ENCODE results near the gene MLH1. TPM values are rescaled to one million over a fixed set of nuclear protein-coding genes. Genes with fewer than 3 reads are reported as not detected.
A peak's percentile ranks its signal among the peaks of the same experiment; 100 is the strongest.

The MLH1 gene
- 10 to 100 TPM; 44.5 to 58.4 (median 50.4) TPM for total RNA-seq
- polyA plus RNA-seq, result 10 to 100 TPM; 26.0 to 32.8 TPM
- long read RNA-seq, donor 1, transcript MLH1-201 (19 exons, 2,752 nt), result major isoform, 45 of 72 reads
- long read RNA-seq, donor 1, partial matches to known transcripts, result 16 of 72 reads
- long read RNA-seq, donor 1, other reads (novel, unspliced or antisense), result 10 of 72 reads
- long read RNA-seq, donor 2, transcript MLH1-201 (19 exons, 2,752 nt), result major isoform, 268 of 399 reads
- long read RNA-seq, donor 2, transcript MLH1-206 (19 exons, 2,428 nt), result minor isoform, 6 of 399 reads
- long read RNA-seq, donor 2, partial matches to known transcripts, result 61 of 399 reads
- long read RNA-seq, donor 2, other reads (novel, unspliced or antisense), result 60 of 399 reads
- long read RNA-seq, donor 3, transcript MLH1-201 (19 exons, 2,752 nt), result major isoform, 52 of 80 reads
- long read RNA-seq, donor 3, partial matches to known transcripts, result 21 of 80 reads
- long read RNA-seq, donor 3, other reads (novel, unspliced or antisense), result 7 of 80 reads

DNA sequence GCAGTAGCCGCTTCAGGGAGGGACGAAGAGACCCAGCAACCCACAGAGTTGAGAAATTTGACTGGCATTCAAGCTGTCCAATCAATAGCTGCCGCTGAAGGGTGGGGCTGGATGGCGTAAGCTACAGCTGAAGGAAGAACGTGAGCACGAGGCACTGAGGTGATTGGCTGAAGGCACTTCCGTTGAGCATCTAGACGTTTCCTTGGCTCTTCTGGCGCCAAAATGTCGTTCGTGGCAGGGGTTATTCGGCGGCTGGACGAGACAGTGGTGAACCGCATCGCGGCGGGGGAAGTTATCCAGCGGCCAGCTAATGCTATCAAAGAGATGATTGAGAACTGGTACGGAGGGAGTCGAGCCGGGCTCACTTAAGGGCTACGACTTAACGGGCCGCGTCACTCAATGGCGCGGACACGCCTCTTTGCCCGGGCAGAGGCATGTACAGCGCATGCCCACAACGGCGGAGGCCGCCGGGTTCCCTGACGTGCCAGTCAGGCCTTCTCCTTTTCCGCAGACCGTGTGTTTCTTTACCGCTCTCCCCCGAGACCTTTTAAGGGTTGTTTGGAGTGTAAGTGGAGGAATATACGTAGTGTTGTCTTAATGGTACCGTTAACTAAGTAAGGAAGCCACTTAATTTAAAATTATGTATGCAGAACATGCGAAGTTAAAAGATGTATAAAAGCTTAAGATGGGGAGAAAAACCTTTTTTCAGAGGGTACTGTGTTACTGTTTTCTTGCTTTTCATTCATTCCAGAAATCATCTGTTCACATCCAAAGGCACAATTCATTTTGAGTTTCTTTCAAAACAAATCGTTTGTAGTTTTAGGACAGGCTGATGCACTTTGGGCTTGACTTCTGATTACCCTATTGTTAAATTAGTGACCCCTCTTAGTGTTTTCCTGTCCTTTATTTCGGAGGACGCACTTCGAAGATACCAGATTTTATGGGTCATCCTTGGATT is at the start of gene MLH1:
MLH1 (plus strand) TSS at position 193 of the 958 bp plus-strand sequence; CDS start at position 223, 30 bp downstream.
- DNase-seq (peak; percentile 94 to 97 (median 95)), ATAC-seq (peak; percentile 94 to 97 (median 96))
- WGBS, 4 donors, result 1% methylated on average over 30 to 47 of the region's 47 CpGs
- Histone ChIP-seq H3K27ac (peak within 1 kb of the TSS; percentile 93 to 99 (median 98)), H3K27me3 (no peaks in the 10 kb centered on the region), H3K9me3 (no peaks in the 10 kb centered on the region), H3K36me3 (peaks cover 0 to 52% (median 40%) of the 10 kb centered on the region in 9 donors), H3K4me3 (peak within 1 kb of the TSS; percentile 57 to 83 (median 70)), H3K4me1 (peaks cover 7 to 65% (median 48%) of the 10 kb centered on the region in 12 donors)
- TF ChIP-seq, protein P1, sequence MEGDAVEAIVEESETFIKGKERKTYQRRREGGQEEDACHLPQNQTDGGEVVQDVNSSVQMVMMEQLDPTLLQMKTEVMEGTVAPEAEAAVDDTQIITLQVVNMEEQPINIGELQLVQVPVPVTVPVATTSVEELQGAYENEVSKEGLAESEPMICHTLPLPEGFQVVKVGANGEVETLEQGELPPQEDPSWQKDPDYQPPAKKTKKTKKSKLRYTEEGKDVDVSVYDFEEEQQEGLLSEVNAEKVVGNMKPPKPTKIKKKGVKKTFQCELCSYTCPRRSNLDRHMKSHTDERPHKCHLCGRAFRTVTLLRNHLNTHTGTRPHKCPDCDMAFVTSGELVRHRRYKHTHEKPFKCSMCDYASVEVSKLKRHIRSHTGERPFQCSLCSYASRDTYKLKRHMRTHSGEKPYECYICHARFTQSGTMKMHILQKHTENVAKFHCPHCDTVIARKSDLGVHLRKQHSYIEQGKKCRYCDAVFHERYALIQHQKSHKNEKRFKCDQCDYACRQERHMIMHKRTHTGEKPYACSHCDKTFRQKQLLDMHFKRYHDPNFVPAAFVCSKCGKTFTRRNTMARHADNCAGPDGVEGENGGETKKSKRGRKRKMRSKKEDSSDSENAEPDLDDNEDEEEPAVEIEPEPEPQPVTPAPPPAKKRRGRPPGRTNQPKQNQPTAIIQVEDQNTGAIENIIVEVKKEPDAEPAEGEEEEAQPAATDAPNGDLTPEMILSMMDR (IDR thresholded peaks at IDR 0.05), result no peak
- peak in 1 of 2 donors; percentile 64 for TF ChIP-seq POLR2A (IDR thresholded peaks at IDR 0.05)
- intact Hi-C loops (cut with DNase I), result loop anchor here in 4 of 10 donors (1.0 to 10.0 kb wide), 5 partner anchors 59 to 221 kb away; no protein-coding TSS in a partner anchor

DNA sequence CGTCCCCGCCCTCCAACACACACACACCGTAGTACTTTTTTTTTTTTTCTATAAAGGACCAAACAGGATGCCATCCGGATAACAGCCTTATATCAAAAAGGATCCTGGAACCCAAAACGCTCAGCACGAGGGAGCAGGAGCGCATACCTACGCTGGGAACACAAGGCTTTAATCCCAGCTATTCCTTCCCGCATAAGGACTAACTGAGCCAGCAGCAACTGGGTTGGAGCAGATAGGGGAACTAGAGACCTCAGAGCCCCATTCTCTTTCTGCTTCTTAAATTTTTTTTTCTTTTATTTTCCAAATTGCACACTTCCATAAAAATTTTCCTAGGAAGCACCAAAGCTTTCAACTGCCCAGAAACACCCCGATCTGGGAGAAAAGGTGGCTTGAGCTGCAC is 49.7 kb upstream of the MLH1 start:
- Histone ChIP-seq H3K9me3 (peaks cover 0 to 21% (median 11%) of the 10 kb centered on the region in 12 donors), H3K27ac (peak overlapping the region in 8 of 12 donors; percentile 60 to 87 (median 71)), H3K36me3 (no peaks in the 10 kb centered on the region), H3K4me3 (peak overlapping the region; percentile 50 to 98 (median 84)), H3K4me1 (peaks cover 0 to 20% (median 10%) of the 10 kb centered on the region in 12 donors), H3K27me3 (no peaks in the 10 kb centered on the region)
- TF ChIP-seq, protein P1 (IDR thresholded peaks at IDR 0.05), result no peak
- TF ChIP-seq POLR2A (IDR thresholded peaks at IDR 0.05), result no peak
- 31 to 43% (median 33%) methylated on average over 10 of the region's 10 CpGs for WGBS, 4 donors
- ATAC-seq (peak in 1 of 4 donors; percentile 21), DNase-seq (no peak)
- intact Hi-C loops (cut with DNase I), result loop anchor here in 3 of 10 donors (5.0 kb wide), 2 partner anchors 36 to 41 kb away; no protein-coding TSS in a partner anchor

DNA sequence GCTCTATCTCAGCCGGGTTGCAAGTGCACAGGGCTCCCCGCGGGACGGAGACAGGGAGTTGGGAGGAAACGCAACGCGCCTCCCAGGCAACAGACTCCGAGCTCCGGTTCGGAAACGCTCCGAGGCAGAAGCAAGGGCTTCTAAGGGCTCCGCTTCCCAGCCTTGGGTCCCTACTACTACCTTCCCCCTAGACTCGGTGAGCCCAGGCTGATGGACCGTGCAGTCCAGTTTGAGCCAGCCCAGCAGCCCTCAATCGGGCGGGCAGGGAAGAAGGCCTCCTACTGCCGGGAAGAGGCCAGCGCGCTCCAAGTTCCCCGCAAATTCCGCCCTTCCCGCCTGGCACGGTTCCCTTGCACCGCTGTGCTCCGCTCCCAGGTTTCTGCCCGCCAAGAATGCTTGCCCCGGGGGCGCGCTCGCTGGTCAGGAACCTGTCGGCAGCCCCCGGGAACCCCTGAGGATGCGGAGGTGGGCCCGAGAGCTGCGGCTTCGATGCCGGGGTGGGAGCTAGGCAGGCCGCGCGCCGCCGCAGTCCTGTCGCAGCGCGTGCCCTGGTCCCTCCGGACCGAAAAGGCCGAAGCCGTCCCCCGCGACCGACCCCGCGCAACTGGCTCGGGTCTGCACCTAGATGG is 49.2 kb upstream of the MLH1 start:
- ATAC-seq (peak; percentile 62 to 84 (median 77)), DNase-seq (peak; percentile 53 to 81 (median 60))
- peak overlapping the region in 11 of 12 donors; percentile 23 to 87 (median 67) for H3K27ac ChIP-seq
- H3K27me3 ChIP-seq, result no peaks in the 10 kb centered on the region
- intact Hi-C loops (cut with DNase I), result loop anchor here in 3 of 10 donors (5.0 kb wide), 2 partner anchors 37 to 42 kb away; no protein-coding TSS in a partner anchor
- WGBS, 4 donors, result 0 to 1% (median 1%) methylated on average over 22 to 56 of the region's 56 CpGs
- no peaks in the 10 kb centered on the region for H3K36me3 ChIP-seq
- peaks cover 0 to 22% (median 11%) of the 10 kb centered on the region in 12 donors for H3K9me3 ChIP-seq
- peak overlapping the region; percentile 50 to 98 (median 84) for H3K4me3 ChIP-seq
- H3K4me1 ChIP-seq, result peaks cover 0 to 20% (median 10%) of the 10 kb centered on the region in 12 donors
- TF ChIP-seq, protein P1 (IDR thresholded peaks at IDR 0.05), result peak in 2 of 12 donors; percentile 13 to 15
- TF ChIP-seq POLR2A (IDR thresholded peaks at IDR 0.05), result no peak

All from heart left ventricle (tissue), 16 donors.